Neural crest cell (in vitro differentiated cells): ENCODE data around the gene CAMK2N1. TPM values are rescaled to one million over a fixed set of nuclear protein-coding genes. Genes with fewer than 3 reads are reported as not detected.
A peak's percentile ranks its signal among the peaks of the same experiment; 100 is the strongest.

ENCODE experiments used
- DNase-seq: peaks from one replicate; pipeline ENCODE4 v3.0.0; 2021; ENCODE audit warnings: low read depth, mixed read lengths, low spot score
- H3K27ac Mint-ChIP-seq: one replicate; pipeline ENCODE4 v1.8.0; 2021; ENCODE audit warnings: mild to moderate bottlenecking, mixed read lengths; ENCODE audit not compliant: unreplicated experiment
- H3K27me3 Mint-ChIP-seq: 2 replicates; pipeline ENCODE4 v1.8.0; 2021; ENCODE audit warnings: low read depth, mild to moderate bottlenecking, mixed read lengths
- H3K36me3 Mint-ChIP-seq: 2 replicates; pipeline ENCODE4 v1.8.0; 2021; ENCODE audit warnings: low read depth, mild to moderate bottlenecking, mixed read lengths
- H3K4me1 Mint-ChIP-seq: 2 replicates; pipeline ENCODE4 v1.8.0; 2021; ENCODE audit warnings: mixed read lengths
- H3K4me3 Mint-ChIP-seq: one replicate; pipeline ENCODE4 v1.8.0; 2021; ENCODE audit warnings: mild to moderate bottlenecking, mixed read lengths
- H3K9me3 Mint-ChIP-seq: 2 replicates; pipeline ENCODE4 v1.8.0; 2021; ENCODE audit warnings: mixed read lengths
- CTCF ChIP-seq: fragments of 200-600 bp; sonication (generic); conservative IDR thresholded peaks from 2 replicates; pipeline ENCODE4 v1.5.0; 2021; ENCODE audit warnings: antibody characterized with exemption, mild to moderate bottlenecking
- total RNA-seq: library from RNA; stranded (reverse); gene quantifications from 2 replicates; pipeline ENCODE4 v1.2.1, GENCODE V29; 2021

CAMK2N1 gene
- total RNA-seq, 1 donor from 2014 or later: 31.4 TPM

GRCh38 chr1:20495661-20496060 is 9.7 kb upstream of the CAMK2N1 start:
- H3K36me3 Mint-ChIP-seq: no peaks in the 10 kb centered on the region
- no peaks in the 10 kb centered on the region for H3K27me3 Mint-ChIP-seq
- H3K9me3 Mint-ChIP-seq: no peaks in the 10 kb centered on the region
- TF ChIP-seq CTCF: no peak
- no peaks in the 10 kb centered on the region for H3K4me1 Mint-ChIP-seq
- H3K27ac Mint-ChIP-seq: no peak overlapping the region
- no peak overlapping the region for H3K4me3 Mint-ChIP-seq
- no peak for DNase-seq

- no peaks in the 10 kb centered on the region for H3K36me3 Mint-ChIP-seq
Measured at GRCh38 chr1:20494609-20495311, 8.8 kb upstream of the CAMK2N1 start.

GRCh38 chr1:20493839-20494608 is 8.0 kb upstream of the CAMK2N1 start:
- Mint-ChIP-seq H3K36me3 (no peaks in the 10 kb centered on the region), H3K27me3 (peaks cover 8% of the 10 kb centered on the region), H3K4me1 (no peaks in the 10 kb centered on the region), H3K27ac (no peak overlapping the region), H3K4me3 (no peak overlapping the region), H3K9me3 (no peaks in the 10 kb centered on the region)
- peak; percentile 98 for TF ChIP-seq CTCF
- peak; percentile 92 for DNase-seq

More at GRCh38 chr1:20494609-20495311, 8.8 kb upstream of the CAMK2N1 start:
- Mint-ChIP-seq H3K27ac (no peak overlapping the region), H3K27me3 (peaks cover 3% of the 10 kb centered on the region), H3K9me3 (no peaks in the 10 kb centered on the region), H3K4me1 (no peaks in the 10 kb centered on the region), H3K4me3 (no peak overlapping the region)
- no peak for DNase-seq
- no peak for TF ChIP-seq CTCF

GRCh38 chr1:20493309-20493708 is 7.3 kb upstream of the CAMK2N1 start:
- DNase-seq: no peak
- no peaks in the 10 kb centered on the region for H3K4me1 Mint-ChIP-seq
- H3K4me3 Mint-ChIP-seq: no peak overlapping the region
- no peak for TF ChIP-seq CTCF
- peaks cover 15% of the 10 kb centered on the region for H3K27me3 Mint-ChIP-seq
- H3K27ac Mint-ChIP-seq: no peak overlapping the region
- H3K36me3 Mint-ChIP-seq: no peaks in the 10 kb centered on the region
- H3K9me3 Mint-ChIP-seq: no peaks in the 10 kb centered on the region

- TF ChIP-seq CTCF: no peak
- H3K9me3 Mint-ChIP-seq: no peaks in the 10 kb centered on the region
- H3K4me1 Mint-ChIP-seq: no peaks in the 10 kb centered on the region
- H3K27ac Mint-ChIP-seq: no peak overlapping the region
- DNase-seq: no peak
- H3K36me3 Mint-ChIP-seq: no peaks in the 10 kb centered on the region
- peaks cover 21% of the 10 kb centered on the region for H3K27me3 Mint-ChIP-seq
- no peak overlapping the region for H3K4me3 Mint-ChIP-seq
Measured at GRCh38 chr1:20492751-20493150, 6.7 kb upstream of the CAMK2N1 start.
